ENCODE data around the gene ABHD2.

DNA sequence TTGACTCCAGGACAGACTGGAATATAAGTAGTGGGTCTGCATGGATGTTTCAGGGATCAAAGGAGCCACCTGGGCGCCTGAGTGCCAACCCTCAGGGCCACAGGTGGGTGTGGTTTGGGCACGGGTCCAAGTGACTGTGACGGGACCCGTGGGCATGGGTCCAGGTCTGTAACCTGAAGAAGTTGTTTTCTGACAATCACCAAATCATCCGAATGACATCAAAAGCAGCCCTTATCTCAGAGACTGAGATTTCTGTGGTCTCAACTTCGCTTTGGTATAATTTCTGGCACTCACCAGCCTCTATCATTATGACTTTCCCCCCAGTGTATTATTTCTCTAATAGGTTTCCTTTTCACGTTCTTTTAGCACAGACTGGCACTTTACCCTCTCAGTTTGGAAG is 108.7 kb downstream of the ABHD2 start:
- TF ChIP-seq ZNF274 (IDR thresholded peaks at IDR 0.05; ENCODE audit: low read depth, low read length) (no peak), YY1 (IDR thresholded peaks at IDR 0.05; ENCODE audit: insufficient read depth, insufficient read length) (no peak)

Data from NT2/D1 (cell line).